GM10847 (cell line): ENCODE measurements around the gene GADD45A.

Experiments
- POLR2A ChIP-seq: IDR thresholded peaks from 2 replicates; pipeline ENCODE4 v1.6.1; 2011; ENCODE audit not compliant: insufficient read length; ENCODE audit errors: extremely low read depth

Gene GADD45A

GRCh38 chr1:67701876-67702275 is 16.9 kb downstream of the GADD45A start:
- no peak for TF ChIP-seq POLR2A

GRCh38 chr1:67704351-67704750 is 19.4 kb downstream of the GADD45A start:
- no peak for TF ChIP-seq POLR2A

- no peak for TF ChIP-seq POLR2A
Measured at GRCh38 chr1:67705735-67706453, 20.9 kb downstream of the GADD45A start.

- no peak for TF ChIP-seq POLR2A
Measured at GRCh38 chr1:67708606-67709005, 23.6 kb downstream of the GADD45A start.

GRCh38 chr1:67710417-67710816 is 25.4 kb downstream of the GADD45A start:
- no peak for TF ChIP-seq POLR2A

- TF ChIP-seq POLR2A: no peak
Measured at GRCh38 chr1:67711158-67711854, 26.3 kb downstream of the GADD45A start.

GRCh38 chr1:67711855-67712212 is 26.8 kb downstream of the GADD45A start:
- TF ChIP-seq POLR2A: no peak

GRCh38 chr1:67713057-67713846 is 28.3 kb downstream of the GADD45A start:
- TF ChIP-seq POLR2A: no peak

DNA sequence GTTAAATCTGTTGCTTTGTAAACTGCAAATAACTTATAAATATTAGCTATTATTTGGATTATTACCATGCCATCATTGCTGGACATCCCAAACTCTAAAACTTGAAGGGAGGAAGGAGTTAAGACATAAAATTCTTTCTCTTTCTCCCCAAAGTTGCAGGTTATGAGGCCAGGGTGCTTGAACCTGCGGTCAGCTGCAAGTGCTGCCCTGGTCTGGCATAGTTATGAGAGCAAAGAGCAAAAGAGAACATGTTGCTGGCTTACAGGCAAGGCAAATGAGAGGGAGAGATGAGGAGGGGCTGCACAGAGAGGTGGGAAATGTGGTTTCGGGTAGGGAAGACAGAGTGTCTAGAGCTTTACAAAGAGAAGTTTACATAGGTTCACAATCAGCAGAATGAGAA is 30.8 kb downstream of the GADD45A start:
- no peak for TF ChIP-seq POLR2A

DNA sequence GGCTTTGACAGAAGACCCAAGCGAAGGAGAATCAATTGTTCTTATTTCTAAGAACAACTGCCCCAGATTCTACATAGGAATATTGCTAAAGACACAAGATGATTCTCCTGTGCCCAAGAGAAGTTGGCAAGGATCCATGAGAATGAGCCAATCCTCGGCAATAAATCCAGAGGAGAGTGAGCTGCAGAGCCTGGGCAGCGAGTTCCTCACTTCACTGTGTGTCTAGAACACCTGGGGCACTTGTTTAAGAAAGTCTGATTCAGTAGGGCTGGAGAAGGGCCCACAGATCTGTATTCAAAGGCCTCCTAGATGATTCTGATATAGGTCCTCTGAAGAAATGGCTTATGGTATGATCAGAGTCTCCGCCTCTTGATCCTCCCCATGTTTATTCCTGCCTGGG is 31.8 kb downstream of the GADD45A start:
- no peak for TF ChIP-seq POLR2A

GRCh38 chr1:67717876-67718275 is 32.9 kb downstream of the GADD45A start:
- TF ChIP-seq POLR2A: no peak

GRCh38 chr1:67719329-67720196 is 34.6 kb downstream of the GADD45A start:
- no peak for TF ChIP-seq POLR2A

- TF ChIP-seq POLR2A: no peak
Measured at GRCh38 chr1:67721112-67721511, 36.1 kb downstream of the GADD45A start.

DNA sequence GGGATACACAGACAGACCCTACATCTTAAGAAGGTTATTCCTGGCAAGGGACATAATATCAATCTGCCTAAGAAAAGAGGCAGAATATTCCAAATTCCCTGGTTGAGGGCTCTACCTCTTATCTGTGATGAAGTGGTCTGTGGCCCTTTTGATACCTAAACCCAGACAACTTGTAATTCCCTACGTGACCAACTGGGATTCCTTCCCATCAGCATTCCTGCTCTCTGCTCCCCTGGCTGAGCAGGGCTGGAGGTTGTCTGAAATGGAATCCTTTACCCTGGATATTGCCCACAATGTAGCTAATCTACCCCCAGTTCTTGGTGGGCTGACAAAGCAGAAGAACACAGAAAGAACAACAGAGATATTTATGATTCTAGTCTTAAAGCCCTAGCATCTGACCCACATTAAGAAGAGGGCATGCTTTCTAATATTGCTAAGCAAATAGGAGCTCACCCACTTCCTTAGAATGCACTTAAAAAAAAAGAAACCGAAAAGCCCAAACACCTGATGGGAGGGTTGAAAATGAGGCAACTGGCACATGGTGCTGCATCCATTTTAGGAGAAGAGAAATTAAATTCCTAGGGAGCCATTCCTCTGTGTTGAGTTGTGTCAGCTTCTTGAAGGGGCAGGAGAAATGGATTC is 36.8 kb downstream of the GADD45A start:
- TF ChIP-seq POLR2A: no peak

DNA sequence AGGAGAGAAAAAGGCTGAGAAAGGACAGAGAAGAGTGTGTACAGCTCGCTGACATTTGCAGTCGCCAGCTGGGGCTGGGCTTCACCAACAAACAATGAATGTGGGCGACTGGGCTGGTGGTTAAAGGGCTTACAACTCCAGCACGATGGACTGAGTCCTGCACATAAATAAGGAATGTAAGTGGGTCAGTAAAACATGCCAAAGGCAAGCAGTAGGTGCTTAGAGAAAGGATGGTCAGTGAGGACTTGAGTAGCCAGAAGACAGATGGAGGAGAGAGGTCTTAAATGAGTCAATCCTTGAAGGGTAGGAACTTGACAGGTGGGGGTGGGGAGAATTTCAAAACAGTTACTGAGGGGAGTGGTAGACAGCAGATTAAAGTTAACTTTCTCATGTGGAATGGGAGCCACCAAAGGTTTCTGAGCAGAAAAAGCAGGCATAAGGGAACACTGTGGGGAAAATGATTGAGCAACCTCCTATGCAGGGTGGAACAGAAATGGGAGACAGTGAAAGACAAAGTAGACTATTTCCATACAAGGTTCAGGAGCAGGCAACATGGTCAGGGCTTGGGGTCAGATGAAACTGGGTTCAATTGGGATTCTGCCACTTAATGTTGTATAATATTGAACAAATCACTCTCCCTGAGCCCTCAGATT is 37.4 kb downstream of the GADD45A start:
- no peak for TF ChIP-seq POLR2A

GRCh38 chr1:67723126-67723525 is 38.1 kb downstream of the GADD45A start:
- TF ChIP-seq POLR2A: no peak
